CD4-positive, alpha-beta T cell treated with Interferon gamma for 1 hour (primary cell): Measurements from ENCODE around the gene REST.
A peak's percentile ranks its signal among the peaks of the same experiment; 100 is the strongest.
"Not testable (repeated sequence)": the region's sequence is repeated elsewhere in the genome, so short reads cannot be mapped to it uniquely, and the experiment has no call there.

ENCODE experiments used
- DNase-seq: peaks from one replicate; pipeline ENCODE4 v3.0.0-alpha.2; 2020

Gene REST

GRCh38 chr4:56907489-56908205 is at the start of gene REST:
REST (plus strand) TSS chr4:56907900; CDS start chr4:56910639, 2,739 bp downstream.
- DNase-seq, result peak; percentile 79

GRCh38 chr4:56859841-56860240 is 47.9 kb upstream of the REST start:
- no peak for DNase-seq

- DNase-seq, result no peak
Observed at GRCh38 chr4:56860781-56861180, 46.9 kb upstream of the REST start.

GRCh38 chr4:56861360-56861759 is 46.3 kb upstream of the REST start:
- no peak for DNase-seq

- DNase-seq, result no peak
Observed at GRCh38 chr4:56863441-56864139, 44.1 kb upstream of the REST start.

GRCh38 chr4:56870946-56871345 is 36.8 kb upstream of the REST start:
- no peak for DNase-seq

- DNase-seq, result no peak
Observed at GRCh38 chr4:56871371-56871866, 36.3 kb upstream of the REST start.

GRCh38 chr4:56874166-56874565 is 33.5 kb upstream of the REST start:
- no peak for DNase-seq

GRCh38 chr4:56874923-56875322 is 32.8 kb upstream of the REST start:
- DNase-seq, result no peak

GRCh38 chr4:56876264-56876663 is 31.4 kb upstream of the REST start:
- DNase-seq, result no peak

- no peak for DNase-seq
Observed at GRCh38 chr4:56879996-56880395, 27.7 kb upstream of the REST start.

- no peak for DNase-seq
Observed at GRCh38 chr4:56880572-56880971, 27.1 kb upstream of the REST start.

GRCh38 chr4:56884511-56884910 is 23.2 kb upstream of the REST start:
- DNase-seq, result not testable (repeated sequence)

- DNase-seq, result no peak
Observed at GRCh38 chr4:56892691-56893090, 15.0 kb upstream of the REST start.

- not testable (repeated sequence) for DNase-seq
Observed at GRCh38 chr4:56897842-56898241, 9.9 kb upstream of the REST start.

- not testable (repeated sequence) for DNase-seq
Observed at GRCh38 chr4:56900186-56900585, 7.5 kb upstream of the REST start.

GRCh38 chr4:56902703-56903102 is 5.0 kb upstream of the REST start:
- no peak for DNase-seq

- no peak for DNase-seq
Observed at GRCh38 chr4:56905796-56906195, 1.9 kb upstream of the REST start.

GRCh38 chr4:56906489-56907393 is 959 bp upstream of the REST start:
- no peak for DNase-seq

- DNase-seq, result peak; percentile 46
Observed at GRCh38 chr4:56908206-56909085, 746 bp downstream of the REST start.

- peak; percentile 41 for DNase-seq
Observed at GRCh38 chr4:56909086-56909894, 1.6 kb downstream of the REST start.
